MM.1S (cell line): ENCODE results near the gene METTL16.

Source experiments
- DNase-seq: peaks from one replicate; pipeline ENCODE4 v3.0.0-alpha.2; 2015
- H2AFZ ChIP-seq: fragments of 300-600 bp; sonication (generic); 2 replicates; pipeline ENCODE4 v1.6.0; 2016; ENCODE audit warnings: antibody characterized with exemption, low read length
- H3F3A ChIP-seq: fragments of 300-600 bp; sonication (generic); 2 replicates; pipeline ENCODE4 v1.6.1; 2016; ENCODE audit warnings: mild to moderate bottlenecking, antibody characterized with exemption, low read length, moderate library complexity, mixed read lengths; ENCODE audit not compliant: insufficient read depth
- H3K27ac ChIP-seq: fragments of 300-600 bp; sonication (generic); 2 replicates; pipeline ENCODE4 v1.5.1; 2016; ENCODE audit warnings: mild to moderate bottlenecking, low read length
- H3K27me3 ChIP-seq: fragments of 300-600 bp; sonication (generic); replicated peaks from 2 replicates; pipeline ENCODE4 v1.6.0; 2016; ENCODE audit warnings: low read length; ENCODE audit not compliant: insufficient read depth
- H3K36me3 ChIP-seq: fragments of 300-600 bp; sonication (generic); replicated peaks from 2 replicates; pipeline ENCODE4 v1.6.1; 2016; ENCODE audit warnings: mild to moderate bottlenecking, low read length, mixed read lengths; ENCODE audit not compliant: insufficient read depth
- H3K4me1 ChIP-seq: fragments of 300-600 bp; sonication (generic); 2 replicates; pipeline ENCODE4 v1.6.1; 2016; ENCODE audit warnings: low read length, mixed read lengths
- H3K4me2 ChIP-seq: fragments of 300-600 bp; sonication (generic); 2 replicates; pipeline ENCODE4 v1.6.0; 2016; ENCODE audit warnings: low read depth, low read length
- H3K4me3 ChIP-seq: fragments of 300-600 bp; sonication (generic); 2 replicates; pipeline ENCODE4 v1.5.1; 2016; ENCODE audit warnings: low read length, mixed read lengths
- H3K79me2 ChIP-seq: fragments of 300-600 bp; sonication (generic); 2 replicates; pipeline ENCODE4 v1.6.1; 2016; ENCODE audit warnings: mixed run types, low read length, mixed read lengths
- H3K9ac ChIP-seq: fragments of 300-600 bp; sonication (generic); 2 replicates; pipeline ENCODE4 v1.6.1; 2016; ENCODE audit warnings: low read length, mixed read lengths
- H3K9me2 ChIP-seq: fragments of 300-600 bp; sonication (generic); replicated peaks from 2 replicates; pipeline ENCODE4 v1.6.1; 2016; ENCODE audit warnings: mild to moderate bottlenecking, low read length, mixed read lengths; ENCODE audit not compliant: insufficient read depth
- H3K9me3 ChIP-seq: fragments of 300-600 bp; sonication (generic); replicated peaks from 2 replicates; pipeline ENCODE4 v1.6.1; 2016; ENCODE audit warnings: mild to moderate bottlenecking, low read length, mixed read lengths; ENCODE audit not compliant: insufficient read depth
- H4K20me1 ChIP-seq: fragments of 300-600 bp; sonication (generic); 2 replicates; pipeline ENCODE4 v1.6.1; 2016; ENCODE audit warnings: mild to moderate bottlenecking, low read length, moderate library complexity, mixed read lengths; ENCODE audit not compliant: insufficient read depth
- EZH2 ChIP-seq: fragments of 300-600 bp; sonication (generic); optimal IDR thresholded peaks from 2 replicates; pipeline ENCODE3; 2017; ENCODE audit warnings: low read depth, mild to moderate bottlenecking, antibody characterized with exemption, low read length, mixed read lengths
- EZH2phosphoT487 ChIP-seq: fragments of 300-600 bp; sonication (generic); IDR thresholded peaks from 2 replicates; pipeline ENCODE4 v1.6.1; 2018; ENCODE audit warnings: antibody characterized with exemption, low read length
- TF ChIP-seq, protein P1 (sequence below): fragments of 300-600 bp; sonication (generic); IDR thresholded peaks from 2 replicates; pipeline ENCODE4 v1.5.1; 2016; ENCODE audit warnings: antibody characterized with exemption, low read length, mixed read lengths

The METTL16 gene

GRCh38 chr17:2374549-2375285 is 137.0 kb downstream of the METTL16 start:
- no peaks in the 10 kb centered on the region for H3K36me3 ChIP-seq
- H3K9ac ChIP-seq, result no peak overlapping the region
- no peak overlapping the region for H3K27ac ChIP-seq
- no peak overlapping the region for H2AFZ ChIP-seq
- no peaks in the 10 kb centered on the region for H3K9me2 ChIP-seq
- no peak for DNase-seq
- H3K4me1 ChIP-seq, result no peaks in the 10 kb centered on the region
- no peaks in the 10 kb centered on the region for H3K27me3 ChIP-seq
- H4K20me1 ChIP-seq, result no peaks in the 10 kb centered on the region
- TF ChIP-seq EZH2phosphoT487, result no peak
- no peak for TF ChIP-seq EZH2
- TF ChIP-seq, protein P1, sequence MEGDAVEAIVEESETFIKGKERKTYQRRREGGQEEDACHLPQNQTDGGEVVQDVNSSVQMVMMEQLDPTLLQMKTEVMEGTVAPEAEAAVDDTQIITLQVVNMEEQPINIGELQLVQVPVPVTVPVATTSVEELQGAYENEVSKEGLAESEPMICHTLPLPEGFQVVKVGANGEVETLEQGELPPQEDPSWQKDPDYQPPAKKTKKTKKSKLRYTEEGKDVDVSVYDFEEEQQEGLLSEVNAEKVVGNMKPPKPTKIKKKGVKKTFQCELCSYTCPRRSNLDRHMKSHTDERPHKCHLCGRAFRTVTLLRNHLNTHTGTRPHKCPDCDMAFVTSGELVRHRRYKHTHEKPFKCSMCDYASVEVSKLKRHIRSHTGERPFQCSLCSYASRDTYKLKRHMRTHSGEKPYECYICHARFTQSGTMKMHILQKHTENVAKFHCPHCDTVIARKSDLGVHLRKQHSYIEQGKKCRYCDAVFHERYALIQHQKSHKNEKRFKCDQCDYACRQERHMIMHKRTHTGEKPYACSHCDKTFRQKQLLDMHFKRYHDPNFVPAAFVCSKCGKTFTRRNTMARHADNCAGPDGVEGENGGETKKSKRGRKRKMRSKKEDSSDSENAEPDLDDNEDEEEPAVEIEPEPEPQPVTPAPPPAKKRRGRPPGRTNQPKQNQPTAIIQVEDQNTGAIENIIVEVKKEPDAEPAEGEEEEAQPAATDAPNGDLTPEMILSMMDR, result no peak
- no peak overlapping the region for H3K4me2 ChIP-seq
- H3K4me3 ChIP-seq, result no peak overlapping the region
- no peaks in the 10 kb centered on the region for H3K79me2 ChIP-seq
- H3F3A ChIP-seq, result no peaks in the 10 kb centered on the region
- H3K9me3 ChIP-seq, result no peaks in the 10 kb centered on the region

GRCh38 chr17:2373179-2373578 is 138.5 kb downstream of the METTL16 start:
- Histone ChIP-seq H3K4me1 (no peaks in the 10 kb centered on the region), H3K9me3 (no peaks in the 10 kb centered on the region), H3K27ac (no peak overlapping the region), H3K4me3 (no peak overlapping the region), H3K4me2 (no peak overlapping the region), H3K27me3 (no peaks in the 10 kb centered on the region), H3K9me2 (no peaks in the 10 kb centered on the region), H3F3A (no peaks in the 10 kb centered on the region), H2AFZ (no peak overlapping the region), H4K20me1 (no peaks in the 10 kb centered on the region), H3K9ac (no peak overlapping the region), H3K36me3 (no peaks in the 10 kb centered on the region), H3K79me2 (no peaks in the 10 kb centered on the region)
- no peak for TF ChIP-seq EZH2
- no peak for TF ChIP-seq EZH2phosphoT487
- TF ChIP-seq, protein P1, result no peak
- DNase-seq, result no peak

DNA sequence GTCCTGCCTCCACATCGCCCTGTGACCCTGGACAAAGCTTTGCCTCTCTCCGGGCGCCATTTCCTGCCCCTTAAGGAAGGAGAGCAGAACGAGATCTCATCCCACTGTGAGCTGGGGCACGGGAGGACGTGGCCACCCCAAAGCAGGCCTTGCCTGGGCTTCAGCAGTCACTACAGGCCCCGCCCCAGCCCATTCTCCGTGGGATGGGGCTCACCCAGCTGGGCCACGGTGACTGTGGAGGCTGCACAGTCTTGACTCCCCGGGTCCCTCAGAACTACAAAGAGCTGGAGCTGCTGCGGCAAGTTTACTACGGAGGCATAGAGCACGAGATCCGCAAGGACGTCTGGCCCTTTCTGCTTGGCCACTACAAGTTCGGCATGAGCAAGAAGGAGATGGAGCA is 139.0 kb downstream of the METTL16 start:
- Histone ChIP-seq H3K27me3 (no peaks in the 10 kb centered on the region), H3K9me3 (no peaks in the 10 kb centered on the region), H2AFZ (no peak overlapping the region), H3K9me2 (no peaks in the 10 kb centered on the region), H3K4me3 (no peak overlapping the region), H3K4me2 (no peak overlapping the region), H3K27ac (no peak overlapping the region), H3F3A (no peaks in the 10 kb centered on the region), H3K79me2 (no peaks in the 10 kb centered on the region), H3K36me3 (no peaks in the 10 kb centered on the region), H4K20me1 (no peaks in the 10 kb centered on the region), H3K9ac (no peak overlapping the region), H3K4me1 (no peaks in the 10 kb centered on the region)
- TF ChIP-seq EZH2phosphoT487 (no peak), EZH2 (no peak)
- TF ChIP-seq, protein P1, result no peak
- DNase-seq, result no peak
